NCI-H1694 (cell line): ENCODE results near the gene ENO2.
A peak's percentile ranks its signal among the peaks of the same experiment; 100 is the strongest.
"Not testable (repeated sequence)": the region's sequence is repeated elsewhere in the genome, so short reads cannot be mapped to it uniquely, and the experiment has no call there.

Experiments
- DNase-seq: peaks from one replicate; lab custom pipeline; 2025; lab: John Stamatoyannopoulos, UW

Gene ENO2

GRCh38 chr12:6914246-6914946 lies at the start of gene ENO2:
TSS of gene ENO2 (plus strand) at chr12:6914580. CDS start at chr12:6915833, 1,253 bp downstream.
- DNase-seq = peak; percentile 33

DNA sequence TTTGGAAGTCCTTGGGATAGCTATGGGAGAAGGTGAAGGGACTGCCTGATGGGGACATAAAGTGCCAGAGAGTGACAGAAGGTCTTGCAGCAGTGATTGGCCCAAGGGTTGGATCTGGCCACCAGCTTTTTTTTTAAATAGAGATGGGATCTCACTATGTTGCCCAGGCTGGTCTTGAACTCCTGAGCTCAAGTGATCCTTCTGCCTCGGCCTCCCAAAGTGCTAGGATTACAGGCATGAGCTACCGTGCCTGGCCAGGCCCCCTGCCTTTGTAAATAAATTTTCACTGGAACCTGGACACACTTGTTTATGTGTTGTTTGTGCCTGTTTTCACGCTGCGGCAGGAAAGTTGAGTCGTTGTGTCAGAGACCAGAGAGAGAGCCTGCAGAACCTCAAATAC lies 49.1 kb upstream of the ENO2 start:
- not testable (repeated sequence) for DNase-seq

- no peak for DNase-seq
Observed at GRCh38 chr12:6866163-6866919, 48.0 kb upstream of the ENO2 start.

GRCh38 chr12:6866920-6867412 lies 47.4 kb upstream of the ENO2 start:
- DNase-seq = no peak

DNA sequence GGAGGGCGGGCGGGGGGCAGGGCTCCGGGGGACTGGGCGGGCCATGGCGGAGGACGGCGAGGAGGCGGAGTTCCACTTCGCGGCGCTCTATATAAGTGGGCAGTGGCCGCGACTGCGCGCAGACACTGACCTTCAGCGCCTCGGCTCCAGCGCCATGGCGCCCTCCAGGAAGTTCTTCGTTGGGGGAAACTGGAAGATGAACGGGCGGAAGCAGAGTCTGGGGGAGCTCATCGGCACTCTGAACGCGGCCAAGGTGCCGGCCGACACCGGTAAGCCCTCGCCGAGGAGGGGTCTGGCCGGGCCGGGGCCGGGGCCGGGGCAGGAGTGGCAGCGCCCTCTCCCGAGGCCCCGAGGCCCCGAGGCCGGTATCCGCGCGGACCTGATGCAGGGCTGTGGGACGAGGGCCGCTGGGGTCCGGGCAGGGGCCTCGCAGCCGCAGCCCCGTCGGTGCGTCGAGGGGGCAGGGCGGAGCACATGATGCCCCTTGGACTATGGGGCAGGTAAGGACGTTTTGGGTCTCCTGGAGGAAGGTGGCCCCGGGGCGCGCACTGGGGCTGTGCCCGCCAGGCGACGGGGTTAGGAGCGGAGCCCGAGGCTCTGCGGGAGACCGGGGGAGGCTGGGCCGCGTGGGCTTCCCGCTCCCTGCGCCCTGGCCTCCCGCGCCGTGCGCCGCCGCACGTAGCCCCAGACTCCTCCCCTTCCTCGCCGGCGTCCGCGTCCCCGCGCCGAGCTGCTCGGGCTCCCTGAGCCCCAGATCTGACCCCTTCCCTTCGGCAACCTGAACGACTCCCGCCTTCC lies 46.8 kb upstream of the ENO2 start, which contains the start of gene TPI1:
Gene TPI1, plus strand, starts transcription at position 119 of the 798 bp plus-strand sequence. Its CDS starts 36 bp downstream, at position 155.
- DNase-seq = peak; percentile 75

- no peak for DNase-seq
Observed at GRCh38 chr12:6868211-6869048, 46.0 kb upstream of the ENO2 start.

DNA sequence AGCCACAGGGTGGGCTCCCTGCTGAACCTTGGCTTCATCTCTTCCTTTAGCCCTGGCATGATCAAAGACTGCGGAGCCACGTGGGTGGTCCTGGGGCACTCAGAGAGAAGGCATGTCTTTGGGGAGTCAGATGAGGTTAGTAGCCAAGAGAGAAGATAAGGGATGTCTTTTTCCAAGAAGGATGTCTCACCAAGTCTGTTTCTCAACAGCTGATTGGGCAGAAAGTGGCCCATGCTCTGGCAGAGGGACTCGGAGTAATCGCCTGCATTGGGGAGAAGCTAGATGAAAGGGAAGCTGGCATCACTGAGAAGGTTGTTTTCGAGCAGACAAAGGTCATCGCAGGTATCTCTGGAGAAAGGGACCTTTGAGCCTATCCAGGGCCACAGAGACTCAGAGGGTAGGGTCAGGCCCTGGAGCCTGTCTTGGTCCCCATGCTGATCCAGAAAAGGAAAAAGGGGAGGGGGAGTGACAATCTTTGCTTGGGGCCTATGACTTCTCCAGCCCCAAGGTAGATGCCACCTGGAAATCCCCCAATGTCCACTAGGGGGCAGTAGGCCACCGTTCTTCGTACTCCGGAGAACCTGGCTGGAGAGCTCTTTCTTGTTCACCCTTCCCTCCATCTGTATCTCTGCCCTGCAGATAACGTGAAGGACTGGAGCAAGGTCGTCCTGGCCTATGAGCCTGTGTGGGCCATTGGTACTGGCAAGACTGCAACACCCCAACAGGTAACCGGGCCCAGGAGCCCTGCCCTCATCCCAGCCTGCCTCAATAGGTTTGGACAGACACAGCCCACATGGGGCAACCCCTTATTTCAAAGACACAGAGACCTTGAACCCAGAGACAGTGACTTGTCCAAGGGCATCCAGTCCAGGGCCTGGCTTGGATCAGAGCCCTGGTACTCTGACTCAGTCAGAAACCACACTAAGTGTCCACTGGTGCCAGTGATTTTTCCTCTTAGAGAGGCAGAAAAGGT lies 45.0 kb upstream of the ENO2 start:
- DNase-seq = peak; percentile 94

DNA sequence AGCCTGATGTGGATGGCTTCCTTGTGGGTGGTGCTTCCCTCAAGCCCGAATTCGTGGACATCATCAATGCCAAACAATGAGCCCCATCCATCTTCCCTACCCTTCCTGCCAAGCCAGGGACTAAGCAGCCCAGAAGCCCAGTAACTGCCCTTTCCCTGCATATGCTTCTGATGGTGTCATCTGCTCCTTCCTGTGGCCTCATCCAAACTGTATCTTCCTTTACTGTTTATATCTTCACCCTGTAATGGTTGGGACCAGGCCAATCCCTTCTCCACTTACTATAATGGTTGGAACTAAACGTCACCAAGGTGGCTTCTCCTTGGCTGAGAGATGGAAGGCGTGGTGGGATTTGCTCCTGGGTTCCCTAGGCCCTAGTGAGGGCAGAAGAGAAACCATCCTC lies 44.1 kb upstream of the ENO2 start:
- not testable (repeated sequence) for DNase-seq

GRCh38 chr12:6871052-6871957 lies 43.1 kb upstream of the ENO2 start:
- no peak for DNase-seq

- DNase-seq = peak; percentile 61
Observed at GRCh38 chr12:6872073-6873048, 42.0 kb upstream of the ENO2 start.

GRCh38 chr12:6873094-6874014 lies 41.0 kb upstream of the ENO2 start, which contains the start of gene SPSB2:
TSS of gene SPSB2 (minus strand) at chr12:6873303. CDS start at chr12:6872901, 402 bp downstream.
- DNase-seq = peak; percentile 97

- DNase-seq = not testable (repeated sequence)
Observed at GRCh38 chr12:6874015-6874368, 40.4 kb upstream of the ENO2 start.

GRCh38 chr12:6879824-6880223 lies 34.6 kb upstream of the ENO2 start:
- not testable (repeated sequence) for DNase-seq

DNA sequence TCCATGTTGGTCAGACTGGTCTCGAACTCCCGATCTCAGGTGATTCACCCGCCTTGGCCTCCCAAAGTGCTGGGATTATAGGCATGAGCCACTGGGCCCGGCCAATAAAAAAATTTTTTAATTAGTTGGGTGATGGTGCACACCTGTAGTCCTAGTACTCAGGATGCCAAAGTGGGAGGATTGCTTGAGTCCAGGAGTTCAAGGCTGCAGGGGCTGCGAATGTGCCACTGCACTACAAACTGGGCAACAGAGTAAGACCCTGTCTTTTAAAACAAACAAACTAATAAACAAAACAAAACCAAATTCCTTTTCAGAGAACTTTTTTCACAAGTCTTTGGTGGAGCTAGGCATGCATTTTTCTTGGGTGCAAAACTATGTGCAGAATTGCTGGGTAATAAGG lies 31.1 kb upstream of the ENO2 start:
- DNase-seq = no peak

- DNase-seq = no peak
Observed at GRCh38 chr12:6883683-6884082, 30.7 kb upstream of the ENO2 start.

DNA sequence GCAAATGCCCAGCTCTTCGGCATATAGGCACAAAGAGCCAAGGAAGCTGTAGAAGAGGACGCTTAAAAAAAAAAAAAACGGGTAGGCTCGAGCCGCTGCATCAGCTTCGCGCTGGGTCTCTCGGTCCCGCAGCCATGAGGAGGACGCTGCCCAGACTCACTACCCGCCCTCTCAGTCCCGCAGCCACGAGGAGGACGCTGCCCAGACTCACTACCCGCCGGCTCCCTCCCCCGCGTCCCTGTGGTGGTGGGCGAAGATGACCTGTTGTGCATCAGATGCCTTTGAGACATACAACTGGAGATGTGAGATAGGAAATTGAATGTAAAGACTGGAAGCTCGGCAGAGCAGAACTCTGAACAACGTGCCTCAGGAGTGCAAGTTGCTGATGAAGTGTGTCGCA lies 29.8 kb upstream of the ENO2 start:
- no peak for DNase-seq
